ENCODE data around the gene PSIP1.

DNA sequence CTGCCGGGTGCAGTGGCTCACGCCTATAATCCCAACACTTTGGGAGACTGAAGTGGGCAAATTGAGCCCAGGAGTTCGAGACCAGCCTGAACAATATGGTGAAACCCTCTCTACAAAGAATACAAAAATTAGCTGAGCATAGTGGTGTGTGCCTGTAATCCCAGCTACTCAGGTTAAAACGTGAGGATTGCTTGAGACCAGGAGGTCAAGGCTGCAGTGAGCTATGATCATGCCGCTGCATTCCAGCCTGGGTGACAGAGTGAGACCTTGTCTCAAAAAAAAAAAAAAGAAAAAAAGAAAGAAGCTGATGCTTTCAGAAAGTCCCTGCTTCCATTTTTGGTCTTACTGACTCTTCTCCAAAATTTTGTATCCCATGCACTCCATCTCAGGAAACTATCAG is 56.8 kb downstream of the PSIP1 start:
- TF ChIP-seq GLIS3 (CRISPR knock-in tag; IDR thresholded peaks at IDR 0.05): no peak
- TF ChIP-seq, protein P1, sequence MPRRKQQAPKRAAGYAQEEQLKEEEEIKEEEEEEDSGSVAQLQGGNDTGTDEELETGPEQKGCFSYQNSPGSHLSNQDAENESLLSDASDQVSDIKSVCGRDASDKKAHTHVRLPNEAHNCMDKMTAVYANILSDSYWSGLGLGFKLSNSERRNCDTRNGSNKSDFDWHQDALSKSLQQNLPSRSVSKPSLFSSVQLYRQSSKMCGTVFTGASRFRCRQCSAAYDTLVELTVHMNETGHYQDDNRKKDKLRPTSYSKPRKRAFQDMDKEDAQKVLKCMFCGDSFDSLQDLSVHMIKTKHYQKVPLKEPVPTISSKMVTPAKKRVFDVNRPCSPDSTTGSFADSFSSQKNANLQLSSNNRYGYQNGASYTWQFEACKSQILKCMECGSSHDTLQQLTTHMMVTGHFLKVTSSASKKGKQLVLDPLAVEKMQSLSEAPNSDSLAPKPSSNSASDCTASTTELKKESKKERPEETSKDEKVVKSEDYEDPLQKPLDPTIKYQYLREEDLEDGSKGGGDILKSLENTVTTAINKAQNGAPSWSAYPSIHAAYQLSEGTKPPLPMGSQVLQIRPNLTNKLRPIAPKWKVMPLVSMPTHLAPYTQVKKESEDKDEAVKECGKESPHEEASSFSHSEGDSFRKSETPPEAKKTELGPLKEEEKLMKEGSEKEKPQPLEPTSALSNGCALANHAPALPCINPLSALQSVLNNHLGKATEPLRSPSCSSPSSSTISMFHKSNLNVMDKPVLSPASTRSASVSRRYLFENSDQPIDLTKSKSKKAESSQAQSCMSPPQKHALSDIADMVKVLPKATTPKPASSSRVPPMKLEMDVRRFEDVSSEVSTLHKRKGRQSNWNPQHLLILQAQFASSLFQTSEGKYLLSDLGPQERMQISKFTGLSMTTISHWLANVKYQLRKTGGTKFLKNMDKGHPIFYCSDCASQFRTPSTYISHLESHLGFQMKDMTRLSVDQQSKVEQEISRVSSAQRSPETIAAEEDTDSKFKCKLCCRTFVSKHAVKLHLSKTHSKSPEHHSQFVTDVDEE (CRISPR knock-in tag; IDR thresholded peaks at IDR 0.05): no peak
